NCI-H2029 (cell line): ENCODE results near the gene CNOT4.

Experiments
- DNase-seq: peaks from one replicate; lab custom pipeline; 2025; lab: John Stamatoyannopoulos, UW

CNOT4 gene

DNA sequence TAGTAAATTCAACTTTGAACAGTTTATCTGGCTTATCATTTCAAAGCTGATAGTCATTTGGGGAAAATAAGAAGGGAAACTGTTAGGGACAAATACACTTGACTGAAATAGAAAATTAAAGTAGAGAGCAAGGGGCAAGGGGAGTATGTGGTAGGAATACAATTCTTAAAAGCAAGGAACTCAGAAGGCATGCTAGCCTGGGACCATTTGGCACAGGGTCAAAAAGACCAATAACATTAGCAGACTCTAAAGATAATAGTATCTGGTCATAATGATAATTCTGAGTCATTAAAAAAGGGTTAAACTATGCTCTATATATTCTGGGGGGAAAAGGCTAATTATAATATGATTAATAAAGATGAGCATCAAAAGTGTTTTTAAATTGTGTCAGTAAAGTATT lies 112.2 kb downstream of the CNOT4 start:
- no peak for DNase-seq

DNA sequence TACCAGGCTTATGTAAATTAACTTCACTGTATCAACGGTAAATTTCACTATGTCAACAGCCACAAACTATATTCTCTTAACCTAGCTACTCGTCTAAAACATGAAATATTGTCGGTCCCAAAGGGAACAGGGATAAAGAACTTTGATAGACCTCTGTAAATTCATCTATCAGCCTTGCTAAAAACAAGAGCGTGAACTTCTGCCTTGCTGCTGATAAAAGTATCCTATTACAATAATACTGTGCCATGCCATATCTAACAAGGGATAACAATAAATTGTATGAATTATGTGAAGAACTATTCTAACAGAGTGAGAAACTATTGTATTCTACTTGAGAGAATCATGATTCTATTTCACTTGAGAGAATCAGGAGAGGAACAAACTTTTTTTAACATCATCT lies 117.2 kb downstream of the CNOT4 start:
- DNase-seq, result no peak

DNA sequence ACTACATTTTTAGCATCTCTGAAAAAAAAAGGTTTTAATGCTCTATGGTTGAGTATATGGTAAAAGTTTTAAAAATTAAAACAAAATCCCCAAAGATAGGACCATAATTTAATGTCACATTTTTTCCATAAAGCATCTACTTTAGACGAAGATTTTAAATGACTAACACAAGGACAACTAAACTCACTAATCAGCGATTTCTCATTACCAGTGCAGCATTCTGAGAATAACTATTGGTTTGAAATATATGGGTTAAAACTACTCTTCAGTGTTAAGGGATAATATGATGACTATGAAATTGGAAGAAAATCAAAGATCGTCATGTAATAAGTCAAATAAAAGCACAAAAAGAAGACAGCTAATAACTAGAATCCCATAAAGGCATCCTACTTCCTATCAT lies 118.4 kb downstream of the CNOT4 start:
- no peak for DNase-seq

DNA sequence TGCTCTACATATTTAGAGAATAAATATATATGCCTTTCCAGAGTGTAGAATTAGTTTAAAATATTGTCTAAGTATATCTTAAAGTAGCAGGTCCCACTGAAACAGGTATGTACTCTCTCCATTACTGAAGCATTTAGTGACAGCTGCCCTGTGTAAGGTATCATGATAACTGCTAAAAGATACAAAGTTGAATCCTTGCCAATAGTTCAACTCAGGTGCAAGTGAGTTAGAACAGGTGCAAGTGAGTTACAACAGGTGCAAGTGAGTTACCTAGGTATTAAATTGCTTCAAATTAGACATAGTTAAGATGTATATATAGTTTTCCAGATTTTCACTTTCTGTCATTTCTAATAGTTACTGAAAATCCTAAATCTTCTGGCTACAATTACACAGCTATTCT lies 119.1 kb downstream of the CNOT4 start:
- peak; percentile 21 for DNase-seq

DNA sequence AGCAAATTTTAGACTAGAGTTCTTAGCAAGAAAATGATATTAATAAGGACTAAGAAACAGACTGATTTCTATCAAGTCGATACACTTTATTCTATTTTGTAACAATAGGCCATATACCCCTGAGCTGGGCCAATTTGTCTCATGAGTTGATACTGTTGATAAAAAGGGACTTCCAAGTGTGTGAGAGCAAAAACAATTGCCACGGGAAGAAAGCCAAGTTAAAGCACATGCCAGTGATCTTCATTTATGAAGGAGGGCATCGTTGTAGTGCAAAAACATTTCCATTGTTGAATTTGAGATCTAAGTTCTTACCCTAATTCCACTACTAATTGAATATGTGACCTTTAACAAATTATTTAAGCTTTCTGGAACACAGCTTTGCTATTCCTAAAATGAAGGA lies 119.9 kb downstream of the CNOT4 start:
- no peak for DNase-seq

DNA sequence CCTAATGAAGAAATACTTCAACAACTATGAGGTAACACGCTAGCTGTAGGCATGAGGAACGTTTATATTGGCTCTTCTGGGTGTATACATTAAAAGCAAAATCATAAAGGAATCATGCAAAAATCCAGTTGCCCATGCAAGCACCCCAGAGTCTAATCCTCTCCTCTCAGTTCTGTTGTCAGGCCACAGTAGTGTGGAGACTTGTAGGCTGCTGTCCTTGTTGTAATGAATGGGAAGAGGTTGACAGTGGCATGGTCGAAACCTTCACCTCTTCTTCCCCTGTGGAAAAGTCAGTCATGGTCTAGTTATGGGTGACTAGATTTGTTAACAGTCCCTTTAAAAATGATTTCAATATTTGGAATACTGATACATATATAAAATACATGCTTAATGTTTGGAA lies 121.3 kb downstream of the CNOT4 start:
- no peak for DNase-seq

DNA sequence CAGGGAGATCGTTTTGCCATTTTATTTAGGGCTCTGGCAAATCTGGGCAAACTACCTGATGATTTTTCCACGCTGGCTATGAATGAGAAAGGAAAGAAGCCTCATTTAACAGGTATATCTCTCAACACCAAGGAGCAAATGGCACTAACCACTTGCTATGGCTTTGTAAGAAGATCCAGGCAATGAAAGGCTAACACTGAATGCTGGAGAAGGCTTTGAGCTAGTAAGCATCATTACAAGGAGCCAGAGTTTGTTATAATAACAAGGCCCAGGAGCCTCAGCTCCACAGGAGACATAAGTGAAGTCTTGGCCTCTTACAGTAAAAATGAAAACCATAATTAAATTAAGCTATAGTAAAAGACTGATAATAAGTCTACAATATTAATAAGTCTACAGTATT lies 123.1 kb downstream of the CNOT4 start:
- no peak for DNase-seq

DNA sequence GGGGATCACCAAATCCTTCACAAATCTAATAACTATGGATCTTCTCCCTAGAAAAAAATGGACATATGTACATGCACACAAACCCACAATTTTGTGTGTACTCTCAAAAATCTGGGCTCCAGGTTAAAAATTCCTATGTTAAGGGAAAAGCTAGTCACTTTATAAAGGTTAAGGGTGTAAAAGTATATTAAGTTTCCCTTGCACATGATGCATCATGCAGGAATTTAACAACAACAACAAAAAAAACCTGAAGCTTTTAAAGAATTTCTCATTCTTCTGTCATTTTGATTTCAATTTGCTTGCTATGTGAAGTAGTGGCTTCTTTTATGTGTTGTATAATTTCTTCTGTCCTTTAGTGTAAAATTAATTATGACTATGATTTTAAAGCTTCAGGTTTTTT lies 123.7 kb downstream of the CNOT4 start:
- DNase-seq, result no peak

DNA sequence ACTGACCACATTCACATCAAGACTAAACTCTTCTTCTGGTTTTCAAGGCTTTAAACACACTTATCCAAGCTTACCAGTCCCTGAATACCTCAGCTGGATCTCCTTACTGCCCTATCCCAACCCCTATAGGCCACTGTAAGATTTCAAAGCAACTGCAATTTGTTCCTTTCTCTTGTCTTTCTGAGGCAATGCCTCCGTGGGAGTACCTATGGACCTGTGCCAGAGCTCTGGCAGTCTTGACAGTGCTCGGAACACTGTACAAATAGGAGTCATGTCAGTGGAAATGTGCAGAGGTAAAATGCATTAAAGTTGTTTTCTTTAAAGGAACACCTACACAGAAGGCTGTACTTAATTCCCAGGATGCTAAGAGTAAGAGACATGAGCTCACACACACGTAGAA lies 124.7 kb downstream of the CNOT4 start:
- DNase-seq, result peak; percentile 53

DNA sequence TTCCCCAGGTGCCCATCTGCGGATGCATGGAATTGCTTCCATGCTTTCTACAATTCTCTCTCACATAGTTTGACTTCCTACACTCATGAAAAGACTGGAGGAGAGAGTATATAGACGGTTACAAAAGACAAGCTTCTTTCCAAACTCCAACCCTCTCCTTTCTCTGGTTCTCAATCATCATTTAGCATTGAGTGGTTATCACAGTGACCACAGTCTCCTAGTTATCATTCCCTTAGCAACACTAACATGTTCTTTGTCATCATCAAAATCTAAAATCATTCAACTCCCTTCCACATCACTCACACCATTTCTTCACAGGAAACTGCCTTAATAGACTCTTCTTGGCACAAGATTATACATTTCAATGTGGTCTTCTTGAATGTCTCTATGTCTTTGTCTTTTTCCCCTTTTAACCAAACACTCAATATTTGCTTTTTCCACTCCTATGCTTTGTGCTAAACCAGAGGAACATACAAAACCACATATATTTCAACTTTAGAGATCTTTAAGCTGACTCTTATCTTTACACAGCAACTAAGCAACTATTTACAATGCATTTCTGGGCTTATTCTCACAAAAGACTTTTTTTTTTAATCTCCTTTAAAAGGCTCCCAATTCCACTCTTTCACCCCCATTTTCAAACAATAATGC lies 126.3 kb downstream of the CNOT4 start:
- DNase-seq, result no peak

DNA sequence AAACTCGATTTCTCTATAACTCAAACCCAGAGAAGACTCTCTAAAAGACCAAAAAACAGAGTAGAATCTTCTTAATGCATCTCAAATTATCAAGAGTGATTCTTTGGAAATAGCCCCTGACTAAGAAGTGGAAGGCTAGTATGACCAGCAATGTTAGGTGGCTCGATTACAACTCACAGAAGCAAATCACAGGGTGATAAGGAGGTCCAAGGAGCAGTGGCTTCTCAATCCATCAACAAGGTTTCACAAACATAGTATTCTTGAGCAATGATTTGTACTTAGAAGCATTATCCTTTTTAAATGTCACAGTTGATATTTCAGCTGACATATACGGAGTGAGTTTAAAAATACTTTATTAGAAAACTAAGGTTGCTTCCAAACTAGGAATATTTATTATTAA lies 127.7 kb downstream of the CNOT4 start:
- DNase-seq, result no peak

DNA sequence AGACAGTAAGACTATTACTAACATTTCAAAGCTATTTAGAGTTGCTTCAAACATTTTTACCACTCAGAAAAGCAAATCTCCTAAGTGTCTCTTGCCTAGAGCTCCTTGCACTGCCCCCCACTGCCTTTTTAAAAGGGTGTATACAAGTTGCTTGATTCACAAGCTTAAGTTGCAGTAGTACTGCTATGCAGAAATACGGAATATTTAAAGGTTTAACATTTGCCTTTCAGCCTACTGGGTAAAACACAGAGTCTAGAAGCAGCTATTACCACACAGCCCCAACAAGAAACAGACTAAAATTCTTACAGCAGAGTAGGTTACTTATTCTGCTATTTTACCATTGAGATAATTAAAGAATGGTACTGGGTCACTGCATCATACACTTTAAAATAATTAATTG lies 128.5 kb downstream of the CNOT4 start:
- DNase-seq, result no peak

DNA sequence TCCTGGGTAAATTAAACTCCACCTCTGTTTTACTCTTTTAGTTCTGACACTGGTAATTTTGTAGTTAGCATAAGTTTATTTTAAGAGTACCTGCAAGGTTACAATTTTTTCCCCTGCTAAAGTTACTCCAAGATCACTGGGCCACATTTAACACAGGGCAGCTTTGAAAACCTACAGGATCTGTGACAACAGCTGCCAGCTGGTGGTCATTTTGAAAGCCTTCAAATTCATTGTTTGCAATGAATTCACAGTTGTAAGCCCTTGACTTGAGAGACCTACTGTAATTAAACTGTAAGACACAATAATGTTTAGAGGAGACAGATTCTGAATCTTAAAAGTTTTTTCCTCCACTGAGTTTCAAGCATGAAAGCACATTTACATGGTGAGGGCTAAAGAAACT lies 129.6 kb downstream of the CNOT4 start:
- no peak for DNase-seq

DNA sequence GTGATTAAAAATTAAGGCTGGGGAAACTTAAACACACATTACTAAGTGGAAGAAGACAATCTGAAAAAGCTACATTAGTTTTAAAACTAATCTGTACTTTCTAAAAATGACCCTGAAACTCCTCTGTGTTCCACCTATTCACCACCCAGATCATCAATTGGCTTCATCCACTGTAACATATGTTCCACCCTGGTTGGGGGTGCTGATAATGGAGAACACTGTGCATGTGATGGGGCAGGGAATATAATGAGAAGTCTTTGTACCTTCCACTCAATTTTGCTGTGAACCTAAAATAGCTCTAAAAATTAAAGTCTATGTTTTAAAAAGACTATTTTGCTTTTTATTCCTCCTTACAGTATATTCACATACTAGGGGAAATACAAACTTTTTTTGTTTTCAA lies 132.7 kb downstream of the CNOT4 start:
- DNase-seq, result no peak

DNA sequence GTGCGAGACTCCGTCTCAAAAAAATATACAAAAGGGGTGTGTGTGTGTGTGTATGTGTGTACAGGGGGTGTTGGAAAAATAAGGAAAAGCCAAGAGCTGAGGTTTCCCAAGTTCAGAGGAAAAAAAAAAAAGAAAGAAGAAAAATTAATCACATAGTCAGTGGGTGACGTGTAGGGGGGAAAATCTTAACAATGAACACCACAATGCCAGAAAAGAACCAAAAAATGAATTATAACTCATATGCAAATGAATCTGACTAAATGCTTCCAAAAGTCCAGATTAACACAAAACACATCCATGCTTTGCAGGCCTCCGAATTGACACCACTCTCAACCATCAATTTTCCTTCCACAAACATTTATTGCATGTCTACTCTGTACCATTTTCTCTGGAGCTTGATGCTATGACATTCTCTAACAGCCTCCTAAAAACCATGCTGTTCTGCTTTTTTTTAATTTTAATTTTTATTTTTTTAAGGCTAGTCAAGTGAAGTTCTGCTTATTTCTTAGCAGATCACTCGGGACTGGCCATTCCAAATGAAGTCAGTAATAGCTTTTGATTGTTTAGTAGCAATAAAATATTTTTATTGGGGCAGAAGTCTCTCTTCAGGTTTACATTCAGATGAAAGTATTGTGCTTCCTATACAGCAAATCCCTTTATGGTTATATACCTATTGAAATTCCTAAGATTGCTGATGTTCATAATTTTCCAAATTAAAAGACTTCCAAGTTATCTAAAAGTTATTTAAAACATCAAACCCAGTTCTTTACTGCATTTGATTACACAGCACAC lies 133.8 kb downstream of the CNOT4 start:
- no peak for DNase-seq

DNA sequence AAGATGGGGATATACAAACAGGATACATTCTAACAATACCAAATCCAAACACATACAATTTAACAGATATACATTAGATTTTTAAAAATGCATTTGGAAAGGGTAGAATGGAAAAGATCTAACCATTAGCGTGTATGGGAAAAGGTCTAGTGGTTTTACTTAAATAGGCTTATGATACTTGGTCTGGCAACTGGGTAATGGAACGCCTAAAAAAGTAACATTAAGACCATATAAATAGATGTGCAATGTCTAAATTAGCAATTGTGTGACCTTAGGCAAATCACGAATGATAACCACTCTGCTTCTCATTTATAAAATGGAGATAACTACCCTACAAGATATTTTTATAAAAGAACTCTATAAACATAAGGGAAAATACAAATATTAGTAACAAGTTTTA lies 135.2 kb downstream of the CNOT4 start:
- no peak for DNase-seq

DNA sequence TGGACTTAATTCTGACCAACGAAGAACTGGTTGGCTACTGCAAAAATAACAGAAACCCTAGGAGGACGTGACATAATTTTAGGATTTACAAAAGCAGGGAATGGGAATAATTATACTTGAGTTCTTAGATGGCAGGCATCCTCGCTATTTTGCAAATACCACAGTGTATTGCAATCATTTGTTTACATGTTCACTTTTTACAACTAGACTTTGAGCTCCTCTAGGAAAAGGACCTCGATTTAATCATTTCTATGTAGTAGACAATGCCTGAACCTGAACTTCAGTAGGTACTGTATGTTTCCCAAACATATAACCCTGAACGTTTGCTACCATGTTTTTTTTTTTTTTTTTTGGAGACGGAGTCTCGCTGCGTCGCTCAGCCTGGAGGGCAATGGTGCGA lies 137.7 kb downstream of the CNOT4 start:
- no peak for DNase-seq

DNA sequence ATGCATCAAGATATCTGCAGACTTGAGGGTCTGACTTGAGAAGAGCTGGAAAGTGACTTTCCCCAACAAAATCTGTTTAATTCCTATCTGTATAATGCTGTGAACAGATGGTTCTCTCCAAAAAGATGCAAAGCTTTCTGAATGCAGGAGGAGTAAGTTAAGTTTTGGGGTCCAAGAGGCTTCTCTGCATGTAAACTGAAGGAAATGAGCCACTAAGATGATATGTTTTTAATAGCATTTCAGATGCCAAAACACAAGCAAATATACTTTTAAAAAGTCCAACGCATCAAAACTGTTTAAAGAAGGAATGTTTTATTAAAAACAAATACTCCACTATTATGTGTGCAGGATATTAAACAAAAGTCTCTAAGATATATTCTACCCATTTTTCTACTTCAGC lies 139.2 kb downstream of the CNOT4 start:
- no peak for DNase-seq

DNA sequence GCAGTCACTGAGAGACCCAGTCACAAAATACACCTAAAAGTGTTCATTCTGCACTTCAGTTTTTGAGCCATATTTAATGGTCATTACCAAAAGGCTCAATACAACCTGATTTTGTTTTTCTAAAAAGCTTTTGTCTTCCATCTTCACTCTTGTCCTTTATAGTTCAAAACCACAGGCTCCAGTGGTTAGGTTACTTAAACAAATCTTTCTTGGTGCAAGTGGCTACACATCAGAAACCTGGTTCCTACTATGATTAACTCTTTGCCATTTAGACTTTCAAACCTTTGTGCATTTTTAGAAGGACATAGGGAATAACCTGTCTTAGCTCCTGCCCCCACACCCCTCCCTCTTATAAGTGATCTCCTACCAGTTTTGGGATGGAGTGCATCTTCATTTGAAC lies 140.5 kb downstream of the CNOT4 start:
- no peak for DNase-seq

DNA sequence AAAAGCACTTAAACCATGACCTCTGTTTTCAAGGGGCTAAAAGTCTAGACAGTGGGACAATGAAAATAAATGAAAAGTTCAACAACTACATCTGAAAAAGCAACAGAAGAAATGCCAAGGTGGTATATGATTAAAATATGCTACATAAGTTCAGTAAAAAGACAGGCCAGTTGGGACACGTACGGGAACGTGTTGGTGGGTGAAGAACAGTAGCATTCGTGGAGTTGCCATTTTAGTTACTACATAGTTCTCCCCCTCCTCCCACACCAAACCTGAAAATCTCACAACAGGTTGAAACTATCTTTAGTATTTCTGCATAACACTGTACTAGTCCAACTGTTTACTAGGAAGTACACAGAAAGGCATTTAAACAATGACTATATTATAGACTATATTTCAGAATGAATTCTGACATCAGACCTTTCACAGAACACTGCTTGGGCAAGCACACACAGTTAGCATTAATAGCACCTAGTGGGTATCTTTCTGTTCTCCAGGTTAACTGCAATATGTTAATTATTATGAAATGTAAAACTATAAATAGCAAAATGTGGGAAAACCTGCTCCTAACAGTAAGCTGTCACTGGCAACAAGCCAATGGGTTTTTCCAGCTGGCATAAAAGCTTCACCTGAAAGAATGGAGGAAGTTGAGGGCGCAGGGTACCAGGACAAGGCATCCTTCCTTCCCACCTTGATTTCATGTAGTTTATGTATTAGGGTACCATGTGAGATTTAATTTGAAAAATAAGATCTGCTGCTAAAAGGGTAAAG lies 141.3 kb downstream of the CNOT4 start:
- no peak for DNase-seq

DNA sequence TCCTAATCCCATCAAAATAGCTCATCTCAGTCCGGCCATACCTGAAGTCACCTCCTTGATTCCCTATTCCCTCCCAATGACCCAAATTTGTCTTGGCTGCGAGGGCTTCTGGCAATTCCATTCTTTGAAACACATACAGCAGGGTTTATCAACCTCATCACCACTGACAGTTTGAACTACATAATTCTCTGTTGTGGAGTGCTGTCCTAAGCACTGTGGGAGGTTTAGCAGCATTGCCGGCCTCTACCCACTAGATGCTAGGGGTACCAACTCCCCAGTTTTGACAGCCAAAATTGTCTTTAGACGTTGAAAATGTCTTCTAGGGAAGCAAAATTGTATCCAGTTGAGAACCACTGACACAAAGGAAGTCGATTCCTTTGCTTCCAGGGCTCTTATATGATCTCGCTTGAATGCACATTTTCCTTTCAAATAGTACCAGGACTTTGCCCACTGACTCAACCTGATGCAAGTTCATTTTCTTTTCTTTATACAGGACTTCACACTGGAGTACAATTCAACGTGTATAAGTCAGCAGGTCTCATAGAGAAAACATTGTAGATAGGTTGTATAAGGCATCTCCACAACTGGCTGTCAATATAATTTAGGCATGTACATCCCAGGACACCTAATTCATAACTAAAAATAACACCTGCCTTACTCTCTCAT lies 142.9 kb downstream of the CNOT4 start:
- no peak for DNase-seq

DNA sequence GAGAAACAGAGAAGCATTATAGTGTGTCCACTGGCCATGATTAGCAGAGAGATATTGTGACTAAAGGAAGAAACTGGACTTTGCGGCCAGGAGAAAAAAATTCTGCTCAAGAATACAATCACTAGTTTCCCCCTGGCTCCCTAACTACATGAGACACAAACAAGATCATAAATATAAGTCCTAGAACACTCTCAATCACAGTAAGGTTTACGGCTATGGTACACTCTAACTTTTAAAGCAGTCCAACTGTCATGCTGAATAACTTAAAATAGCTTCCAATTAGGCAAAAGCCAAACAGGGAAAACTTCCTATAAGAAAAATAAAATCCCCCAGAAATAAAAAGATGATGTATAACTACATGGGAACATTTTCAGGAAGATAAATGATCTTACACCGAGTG lies 144.2 kb downstream of the CNOT4 start:
- DNase-seq, result no peak

DNA sequence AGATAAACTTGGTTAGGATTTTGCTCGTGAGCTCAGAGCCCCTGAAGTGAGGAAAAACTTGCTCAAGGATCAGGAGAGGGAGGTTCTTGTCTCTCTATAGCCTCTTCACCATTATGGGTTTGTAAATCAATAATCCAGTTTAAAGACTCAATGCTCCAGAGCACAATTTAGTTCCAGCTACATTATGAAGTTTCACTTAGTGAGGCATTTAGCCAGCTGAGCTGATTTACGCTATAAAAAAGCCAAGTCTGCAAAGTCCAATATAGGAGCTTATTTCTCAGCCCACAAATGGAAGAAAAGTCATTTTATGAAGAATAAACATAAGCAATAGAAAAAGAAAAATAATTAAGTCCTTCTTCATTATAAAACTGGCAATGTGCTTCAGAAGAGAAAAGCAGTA lies 145.7 kb downstream of the CNOT4 start:
- DNase-seq, result no peak
